NCI-H2171 treated with DMSO at 0.1 percent for 48 hours (cell line): ENCODE measurements around the gene ZNF827.

Source experiments
- DNase-seq: peaks from one replicate; lab custom pipeline; 2025; lab: John Stamatoyannopoulos, UW

The ZNF827 gene

DNA sequence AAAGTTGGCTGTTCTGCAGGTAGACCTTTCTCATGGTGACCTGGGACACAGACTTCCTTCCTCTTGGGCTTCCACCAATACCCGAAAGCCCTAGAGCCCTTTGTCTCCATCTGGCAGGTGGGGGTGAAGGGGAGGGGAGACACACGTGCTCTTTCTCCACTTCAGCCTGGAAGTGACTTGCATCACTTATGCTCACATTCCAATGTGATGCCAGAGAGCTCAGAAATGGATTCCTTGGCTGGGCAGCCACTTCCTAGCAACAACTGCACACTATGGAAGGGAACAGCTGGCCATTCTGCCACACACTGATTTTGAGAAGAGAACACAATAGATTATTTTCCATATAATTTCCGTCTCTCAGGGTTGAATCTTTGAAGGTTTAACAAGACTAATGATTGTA lies 222.4 kb downstream of the ZNF827 start:
- DNase-seq, result peak; percentile 57

DNA sequence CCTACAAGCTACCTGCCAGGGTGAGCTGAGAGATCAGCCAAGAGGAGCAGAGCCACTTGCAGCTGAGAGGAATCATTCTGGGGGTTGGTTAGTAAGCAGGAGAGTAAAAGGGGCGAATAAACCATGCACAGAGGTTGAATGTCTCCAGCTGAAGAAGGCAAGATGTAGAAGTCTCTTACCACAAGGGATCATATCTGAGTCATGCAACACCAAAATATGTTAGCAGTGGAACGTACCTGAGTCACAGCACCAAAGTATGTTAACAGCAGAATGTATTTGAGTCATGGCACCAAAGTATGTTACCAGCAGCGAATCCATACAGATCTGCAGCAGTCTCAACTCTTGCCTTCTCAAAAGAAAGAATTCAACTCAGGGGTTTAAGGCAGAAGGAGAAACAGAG lies 228.8 kb downstream of the ZNF827 start:
- DNase-seq, result no peak

DNA sequence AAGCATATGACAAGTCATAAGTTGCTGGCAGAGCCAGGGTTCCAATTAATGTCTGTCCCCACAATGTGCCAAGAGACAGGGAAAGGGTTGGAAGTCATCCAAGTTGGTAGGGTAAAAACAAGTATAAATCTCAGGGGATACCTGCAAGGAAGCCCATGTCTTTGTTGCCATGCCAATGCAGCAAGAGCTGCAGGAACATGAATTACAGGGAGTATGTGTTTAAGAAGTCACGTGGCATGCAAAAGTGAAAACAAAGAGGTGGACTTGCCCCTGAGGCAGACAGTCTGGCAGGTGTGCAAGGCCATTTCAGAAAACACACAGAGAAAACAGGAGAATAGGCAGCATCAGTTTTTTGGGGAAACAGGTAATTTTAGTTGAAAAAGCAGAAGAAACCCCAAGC lies 229.3 kb downstream of the ZNF827 start:
- DNase-seq, result peak; percentile 79
